Cardiac muscle cell (in vitro differentiated cells and primary cell): ENCODE results near the gene KCNH8. TPM values are rescaled to one million over a fixed set of nuclear protein-coding genes. Genes with fewer than 3 reads are reported as not detected.
"Not testable (repeated sequence)": the region's sequence is repeated elsewhere in the genome, so short reads cannot be mapped to it uniquely, and the experiment has no call there.

Experiments
- DNase-seq, 2 donors: peaks; one replicate each; pipeline versions ENCODE4 v3.0.0 to v3.0.0-alpha.2; 2010 to 2017; ENCODE audit warnings: low read depth in 1 of 2, low spot score in 1 of 2
- H3K27ac ChIP-seq: fragments of 200-600 bp; sonication (generic); 2 replicates; pipeline ENCODE4 v1.5.1; 2016
- H3K27me3 ChIP-seq: fragments of 200-600 bp; sonication (generic); 2 replicates; pipeline ENCODE4 v1.6.0; 2016; ENCODE audit warnings: control low read depth
- H3K36me3 ChIP-seq: fragments of 200-600 bp; sonication (generic); 2 replicates; pipeline ENCODE4 v1.5.1; 2016; ENCODE audit warnings: control low read depth
- H3K4me1 ChIP-seq: fragments of 200-600 bp; sonication (generic); 2 replicates; pipeline ENCODE4 v1.8.1; 2017; ENCODE audit warnings: low read depth, mild to moderate bottlenecking, mixed run types
- H3K4me3 ChIP-seq: fragments of 200-600 bp; sonication (generic); 2 replicates; pipeline ENCODE4 v1.5.1; 2016; ENCODE audit warnings: mild to moderate bottlenecking
- H3K9me3 ChIP-seq: fragments of 200-600 bp; sonication (generic); 2 replicates; pipeline ENCODE4 v1.5.1; 2017; ENCODE audit warnings: low read depth, mild to moderate bottlenecking, control low read depth
- polyA plus RNA-seq: library from polyadenylated mRNA; unstranded; fragments of >200 nt; fragmentation: Nextera tagmentation; extraction: Ambion mirVana; gene quantifications from 2 replicates; pipeline ENCODE4 v1.2.1, GENCODE V29; 2016
- total RNA-seq: library from RNA; depleted of rRNA; stranded (reverse); fragments of >200 nt; gene quantifications from 2 replicates; pipeline ENCODE4 v1.2.3, GENCODE V29; 2016
- TF ChIP-seq, protein P1 (sequence below): IDR thresholded peaks from 2 replicates; pipeline ENCODE4 v1.5.1; 2012; ENCODE audit warnings: low read depth, mild to moderate bottlenecking, low read length

Gene KCNH8
- total and polyA plus RNA-seq, 2 experiments from 2014 or later = 0.86 TPM; not detected in 1

DNA sequence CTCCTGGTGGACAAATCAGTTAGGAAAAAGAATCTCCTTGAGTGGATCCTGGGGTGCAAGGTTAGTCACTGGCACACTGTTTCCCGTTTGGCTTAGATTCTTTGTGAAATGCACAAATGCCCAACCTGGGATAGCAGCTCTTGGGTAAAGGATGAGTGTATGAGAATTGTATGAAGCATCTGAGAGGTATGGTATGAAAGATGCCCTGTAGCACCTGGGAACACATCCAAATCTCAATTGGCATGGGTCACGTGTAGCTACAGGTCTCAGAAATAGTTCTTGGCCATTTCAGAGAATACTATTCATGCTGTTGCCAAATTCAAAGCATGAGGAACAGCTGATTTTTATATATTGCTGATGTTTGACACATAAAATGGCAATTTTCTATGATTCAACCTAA is 84.3 kb downstream of the KCNH8 start:
- no peaks in the 10 kb centered on the region for H3K36me3 ChIP-seq
- no peak for DNase-seq
- H3K27me3 ChIP-seq = no peaks in the 10 kb centered on the region
- no peaks in the 10 kb centered on the region for H3K4me1 ChIP-seq
- TF ChIP-seq, protein P1, sequence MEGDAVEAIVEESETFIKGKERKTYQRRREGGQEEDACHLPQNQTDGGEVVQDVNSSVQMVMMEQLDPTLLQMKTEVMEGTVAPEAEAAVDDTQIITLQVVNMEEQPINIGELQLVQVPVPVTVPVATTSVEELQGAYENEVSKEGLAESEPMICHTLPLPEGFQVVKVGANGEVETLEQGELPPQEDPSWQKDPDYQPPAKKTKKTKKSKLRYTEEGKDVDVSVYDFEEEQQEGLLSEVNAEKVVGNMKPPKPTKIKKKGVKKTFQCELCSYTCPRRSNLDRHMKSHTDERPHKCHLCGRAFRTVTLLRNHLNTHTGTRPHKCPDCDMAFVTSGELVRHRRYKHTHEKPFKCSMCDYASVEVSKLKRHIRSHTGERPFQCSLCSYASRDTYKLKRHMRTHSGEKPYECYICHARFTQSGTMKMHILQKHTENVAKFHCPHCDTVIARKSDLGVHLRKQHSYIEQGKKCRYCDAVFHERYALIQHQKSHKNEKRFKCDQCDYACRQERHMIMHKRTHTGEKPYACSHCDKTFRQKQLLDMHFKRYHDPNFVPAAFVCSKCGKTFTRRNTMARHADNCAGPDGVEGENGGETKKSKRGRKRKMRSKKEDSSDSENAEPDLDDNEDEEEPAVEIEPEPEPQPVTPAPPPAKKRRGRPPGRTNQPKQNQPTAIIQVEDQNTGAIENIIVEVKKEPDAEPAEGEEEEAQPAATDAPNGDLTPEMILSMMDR = no peak
- no peak overlapping the region for H3K27ac ChIP-seq
- no peak overlapping the region for H3K4me3 ChIP-seq
- no peaks in the 10 kb centered on the region for H3K9me3 ChIP-seq

DNA sequence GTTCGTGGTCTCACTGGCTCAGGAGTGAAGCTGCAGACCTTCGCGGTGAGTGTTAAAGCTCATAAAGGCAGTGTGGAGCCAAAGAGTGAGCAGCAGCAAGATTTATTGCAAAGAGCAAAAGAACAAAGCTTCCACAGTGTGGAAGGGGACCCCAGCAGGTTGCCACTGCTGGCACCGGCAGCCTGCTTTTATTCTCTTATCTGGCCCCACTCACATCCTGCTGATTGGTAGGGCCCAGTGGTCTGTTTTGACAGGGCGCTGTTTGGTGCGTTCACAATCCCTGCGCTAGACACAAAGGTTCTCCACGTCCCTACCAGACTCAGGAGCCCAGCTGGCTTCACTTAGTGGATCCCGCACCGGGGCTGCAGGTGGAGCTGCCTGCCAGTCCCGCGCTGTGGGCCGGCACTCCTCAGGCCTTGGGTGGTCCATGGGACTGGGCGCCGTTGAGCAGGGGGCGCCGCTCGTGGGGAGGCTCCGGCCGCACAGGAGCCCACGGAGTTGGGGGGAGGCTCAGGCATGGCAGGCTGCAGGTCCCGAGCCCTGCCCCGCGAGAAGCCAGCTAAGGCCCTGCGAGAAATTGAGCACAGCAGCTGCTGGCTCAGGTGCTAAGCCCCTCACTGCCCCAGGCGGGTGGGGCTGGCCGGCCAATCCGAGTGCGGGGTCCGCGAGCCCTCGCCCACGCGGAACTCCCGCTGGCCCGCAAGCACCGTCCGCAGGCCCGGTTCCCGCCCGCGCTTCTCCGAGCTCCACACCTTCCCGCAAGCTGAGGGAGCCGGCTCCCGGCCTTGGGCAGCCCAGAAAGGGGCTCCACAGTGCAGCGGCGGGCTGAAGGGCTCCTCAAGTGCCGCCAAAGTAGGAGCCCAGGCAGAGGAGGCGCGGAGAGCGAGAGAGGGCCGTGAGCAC is 85.8 kb downstream of the KCNH8 start:
- H3K4me3 ChIP-seq, H3K4me1 ChIP-seq, H3K27me3 ChIP-seq, DNase-seq, H3K9me3 ChIP-seq, H3K36me3 ChIP-seq, H3K27ac ChIP-seq: not testable (repeated sequence)

DNA sequence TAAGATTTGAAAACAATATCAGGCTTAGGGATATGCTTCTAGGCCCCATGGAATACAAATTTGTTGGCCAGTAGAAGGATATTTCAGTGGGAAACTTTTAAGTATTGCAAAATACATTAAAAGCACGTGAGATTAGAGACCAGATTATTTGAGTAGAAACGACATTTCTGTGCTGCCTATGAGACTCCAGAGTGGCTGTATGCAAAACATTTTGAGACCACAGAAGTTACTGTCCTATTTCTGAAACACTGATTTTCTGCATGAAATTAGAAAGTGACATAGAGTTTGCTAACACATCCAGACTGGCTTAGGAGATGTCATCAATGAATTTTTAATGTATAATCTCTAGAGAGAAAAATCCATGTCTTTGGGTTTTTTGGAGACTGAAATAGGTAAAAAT is 99.8 kb downstream of the KCNH8 start:
- Histone ChIP-seq H3K27me3 (no peaks in the 10 kb centered on the region), H3K4me1 (no peaks in the 10 kb centered on the region), H3K9me3 (no peaks in the 10 kb centered on the region), H3K27ac (no peak overlapping the region), H3K36me3 (no peaks in the 10 kb centered on the region), H3K4me3 (no peak overlapping the region)
- TF ChIP-seq, protein P1 = no peak
- no peak for DNase-seq

DNA sequence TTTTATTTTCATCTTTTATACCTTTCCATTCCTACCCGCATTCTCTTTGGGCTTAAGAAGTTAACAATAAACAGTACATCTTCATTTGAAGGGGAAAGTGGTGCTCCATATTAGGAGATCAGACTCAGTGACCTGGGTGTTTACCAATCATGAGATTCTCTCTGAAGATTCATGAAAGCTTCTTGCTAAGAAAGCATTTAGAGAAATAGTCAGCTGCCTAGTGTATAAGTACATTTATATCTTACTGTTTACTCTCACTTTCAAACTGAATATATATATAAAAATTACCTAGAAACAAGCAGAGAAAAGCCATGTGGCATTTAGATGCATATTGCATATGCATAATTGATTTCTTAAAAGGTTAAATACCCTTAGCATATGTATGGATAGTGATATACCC is 100.5 kb downstream of the KCNH8 start:
- Histone ChIP-seq H3K27ac (no peak overlapping the region), H3K36me3 (no peaks in the 10 kb centered on the region), H3K9me3 (no peaks in the 10 kb centered on the region), H3K4me1 (no peaks in the 10 kb centered on the region), H3K4me3 (no peak overlapping the region), H3K27me3 (no peaks in the 10 kb centered on the region)
- TF ChIP-seq, protein P1 = no peak
- DNase-seq = no peak

DNA sequence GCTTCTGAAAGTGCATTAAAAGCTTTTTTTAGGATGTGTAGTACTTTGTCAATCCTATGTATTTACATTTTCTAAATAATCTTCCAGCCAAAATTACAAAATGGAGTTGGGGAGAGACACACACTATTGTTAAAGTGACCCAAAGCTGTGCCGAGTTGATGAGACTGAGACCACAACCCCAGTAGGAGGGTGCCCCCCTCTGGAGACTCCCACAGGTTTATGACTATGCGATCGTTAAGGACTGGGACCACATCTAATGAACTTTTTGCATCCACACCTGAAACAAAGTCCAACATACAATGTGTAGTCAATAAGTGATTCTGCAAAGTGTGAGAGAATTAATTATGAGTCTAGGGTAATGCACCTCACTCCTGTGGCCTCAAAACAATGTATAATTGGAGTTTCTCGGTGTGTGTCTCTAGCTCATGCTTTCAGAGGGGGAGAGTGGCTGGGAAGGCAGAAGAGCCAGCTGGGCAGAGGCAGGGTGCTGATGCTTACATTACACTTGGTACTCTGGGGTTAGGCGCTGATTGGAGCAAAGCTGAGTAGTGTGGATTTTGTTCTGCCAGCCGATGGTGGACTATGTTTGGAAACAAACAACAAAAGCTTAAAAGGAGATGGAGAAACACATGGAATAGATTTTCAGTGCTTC is 102.8 kb downstream of the KCNH8 start:
- no peaks in the 10 kb centered on the region for H3K4me1 ChIP-seq
- no peak overlapping the region for H3K27ac ChIP-seq
- H3K4me3 ChIP-seq = no peak overlapping the region
- no peak for DNase-seq
- no peaks in the 10 kb centered on the region for H3K36me3 ChIP-seq
- no peaks in the 10 kb centered on the region for H3K27me3 ChIP-seq
- TF ChIP-seq, protein P1 = no peak
- no peaks in the 10 kb centered on the region for H3K9me3 ChIP-seq

DNA sequence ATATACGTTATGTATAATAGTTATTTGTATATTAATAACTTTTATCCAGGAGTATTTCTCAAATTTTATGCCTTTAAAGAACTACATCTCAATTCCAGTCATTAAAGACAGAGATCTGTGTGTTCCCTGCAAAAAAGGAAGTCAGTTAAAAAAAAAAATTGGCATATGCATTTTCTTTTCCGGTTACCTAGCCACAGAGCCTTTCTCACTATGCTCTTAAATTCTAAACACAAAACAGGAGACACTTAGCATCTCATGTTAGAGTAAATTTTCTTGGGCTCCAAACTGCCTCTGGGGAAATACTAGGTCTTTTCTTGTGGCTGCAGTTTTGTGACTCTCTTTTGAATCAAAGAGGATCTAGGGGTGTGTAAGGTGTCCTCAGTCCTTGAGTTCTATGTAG is 105.9 kb downstream of the KCNH8 start:
- Histone ChIP-seq H3K27ac (no peak overlapping the region), H3K4me1 (no peaks in the 10 kb centered on the region), H3K4me3 (no peak overlapping the region), H3K27me3 (no peaks in the 10 kb centered on the region), H3K9me3 (no peaks in the 10 kb centered on the region), H3K36me3 (no peaks in the 10 kb centered on the region)
- TF ChIP-seq, protein P1 = no peak
- no peak for DNase-seq
